ENCODE results near the gene MFN2. TPM values are rescaled to one million over a fixed set of nuclear protein-coding genes. Genes with fewer than 3 reads are reported as not detected.
"Not testable (repeated sequence)": the region's sequence is repeated elsewhere in the genome, so short reads cannot be mapped to it uniquely, and the experiment has no call there.

MFN2 gene
- total RNA-seq, 1 experiment from 2014 or later: 81.5 TPM

DNA sequence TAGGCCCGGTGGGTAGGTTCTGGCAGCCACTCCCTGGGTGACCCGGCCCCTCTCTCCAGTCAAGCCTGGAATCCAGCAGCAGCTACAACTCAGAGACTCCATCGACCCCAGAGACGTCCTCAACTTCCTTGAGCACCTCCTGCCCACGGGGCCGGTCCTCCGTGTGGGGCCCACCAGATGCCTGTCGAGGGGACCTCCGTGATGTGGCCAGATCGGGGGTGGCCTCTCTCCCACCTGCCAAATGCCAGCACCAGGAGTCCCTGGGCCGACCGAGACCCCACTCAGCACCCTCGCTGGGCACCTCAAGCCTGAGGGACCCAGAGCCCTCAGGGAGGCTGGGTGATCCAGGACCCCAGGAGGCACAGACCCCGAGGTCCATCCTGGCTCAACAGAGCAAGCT is 41.8 kb downstream of the MFN2 start:
- no peak for DNase-seq (ENCODE audit: low read depth)

- DNase-seq (ENCODE audit: low read depth): no peak
These were observed 46.3 kb downstream of the MFN2 start for GRCh38 chr1:12026586-12026985.

DNA sequence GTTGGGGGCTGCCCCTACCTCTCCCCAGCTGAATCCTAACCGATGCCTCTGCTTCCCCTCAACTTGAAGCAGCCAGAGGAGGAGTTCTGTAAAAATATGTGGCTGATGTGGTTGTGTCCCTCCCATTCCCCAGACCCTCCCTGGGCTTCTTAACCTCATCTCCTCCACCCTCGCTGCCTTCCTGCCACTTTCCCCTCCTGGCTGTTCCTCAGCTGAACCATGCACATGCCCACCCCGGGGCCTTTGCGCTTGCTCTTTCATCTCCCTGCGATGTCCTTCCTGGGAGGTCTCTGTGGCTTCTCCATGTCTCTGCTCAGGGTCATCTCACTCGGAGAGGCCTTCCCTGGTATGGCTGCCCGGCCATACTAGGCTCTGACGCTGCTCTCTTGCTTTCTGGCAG is 48.0 kb downstream of the MFN2 start:
- DNase-seq (ENCODE audit: low read depth): no peak

GRCh38 chr1:12028957-12029511 is 48.8 kb downstream of the MFN2 start:
- DNase-seq (ENCODE audit: low read depth): no peak

GRCh38 chr1:12029720-12030339 is 49.6 kb downstream of the MFN2 start:
- DNase-seq (ENCODE audit: low read depth): no peak

- DNase-seq (ENCODE audit: low read depth): peak; percentile 32
These were observed 51.1 kb downstream of the MFN2 start for GRCh38 chr1:12031039-12031980.

DNA sequence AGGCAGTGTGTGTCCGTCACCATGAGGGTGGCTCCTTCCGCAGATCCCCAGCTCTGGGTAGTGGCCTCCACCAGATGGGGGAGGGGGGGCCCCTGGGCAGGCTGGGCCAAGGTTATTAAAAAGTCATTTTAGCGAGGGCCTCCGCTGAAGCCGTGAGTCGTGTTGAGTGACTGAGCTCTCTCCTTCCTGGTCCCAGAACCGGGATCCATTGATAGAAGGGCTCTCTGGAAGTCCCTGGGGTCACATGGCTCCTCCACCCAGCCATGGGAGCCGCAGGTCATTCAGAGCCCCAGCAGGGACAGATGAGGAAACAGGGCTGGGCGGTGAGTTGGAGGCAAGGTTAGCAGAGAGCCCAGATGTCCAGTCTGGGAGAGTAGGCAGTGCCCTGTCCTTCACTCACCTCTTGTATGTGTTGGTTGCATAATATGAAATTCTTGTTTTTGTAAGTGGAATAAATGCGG is 51.9 kb downstream of the MFN2 start:
- DNase-seq (ENCODE audit: low read depth): no peak

- DNase-seq (ENCODE audit: low read depth): not testable (repeated sequence)
These were observed 53.2 kb downstream of the MFN2 start for GRCh38 chr1:12033441-12033840.

DNA sequence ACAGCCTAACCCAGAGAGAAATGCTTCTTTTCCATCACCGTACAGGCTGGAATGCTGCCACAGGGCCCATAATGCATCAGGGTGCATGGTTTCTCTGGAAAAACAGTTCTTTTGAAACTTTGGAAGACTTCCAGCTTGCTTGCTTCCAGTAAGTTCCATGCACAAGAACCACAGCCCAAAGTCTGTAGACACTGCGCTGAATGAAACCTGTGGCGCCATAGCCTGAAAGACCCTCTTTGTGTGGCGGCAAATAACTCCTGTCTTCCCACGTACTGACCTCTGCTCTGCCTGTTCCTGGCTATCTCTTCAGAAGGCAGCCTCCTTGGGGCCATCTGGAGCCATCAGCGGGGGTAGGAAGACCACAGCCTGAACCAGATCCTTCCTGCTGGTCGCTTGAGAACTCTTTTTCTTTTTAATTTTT is 54.1 kb downstream of the MFN2 start:
- no peak for DNase-seq (ENCODE audit: low read depth)

DNA sequence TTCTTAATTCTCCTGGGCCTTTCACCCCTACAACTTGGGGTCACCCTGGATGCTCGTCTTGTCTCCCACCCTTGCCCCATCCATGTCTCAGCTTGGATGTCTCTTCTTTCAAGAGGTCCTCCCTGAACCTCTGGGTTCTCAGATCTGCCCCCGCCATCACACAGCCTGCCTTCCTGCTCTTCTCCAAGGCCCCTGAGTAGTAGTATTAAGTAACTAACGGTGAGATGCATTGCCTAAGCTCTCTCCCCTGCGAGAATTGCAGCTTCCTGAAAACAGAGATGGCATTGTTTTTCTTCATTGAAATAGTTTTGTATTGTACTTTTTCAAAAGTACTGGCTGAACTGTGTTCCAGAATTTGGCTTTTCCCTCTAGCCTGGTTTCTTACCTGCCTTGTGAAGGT is 55.1 kb downstream of the MFN2 start:
- no peak for DNase-seq (ENCODE audit: low read depth)

DNA sequence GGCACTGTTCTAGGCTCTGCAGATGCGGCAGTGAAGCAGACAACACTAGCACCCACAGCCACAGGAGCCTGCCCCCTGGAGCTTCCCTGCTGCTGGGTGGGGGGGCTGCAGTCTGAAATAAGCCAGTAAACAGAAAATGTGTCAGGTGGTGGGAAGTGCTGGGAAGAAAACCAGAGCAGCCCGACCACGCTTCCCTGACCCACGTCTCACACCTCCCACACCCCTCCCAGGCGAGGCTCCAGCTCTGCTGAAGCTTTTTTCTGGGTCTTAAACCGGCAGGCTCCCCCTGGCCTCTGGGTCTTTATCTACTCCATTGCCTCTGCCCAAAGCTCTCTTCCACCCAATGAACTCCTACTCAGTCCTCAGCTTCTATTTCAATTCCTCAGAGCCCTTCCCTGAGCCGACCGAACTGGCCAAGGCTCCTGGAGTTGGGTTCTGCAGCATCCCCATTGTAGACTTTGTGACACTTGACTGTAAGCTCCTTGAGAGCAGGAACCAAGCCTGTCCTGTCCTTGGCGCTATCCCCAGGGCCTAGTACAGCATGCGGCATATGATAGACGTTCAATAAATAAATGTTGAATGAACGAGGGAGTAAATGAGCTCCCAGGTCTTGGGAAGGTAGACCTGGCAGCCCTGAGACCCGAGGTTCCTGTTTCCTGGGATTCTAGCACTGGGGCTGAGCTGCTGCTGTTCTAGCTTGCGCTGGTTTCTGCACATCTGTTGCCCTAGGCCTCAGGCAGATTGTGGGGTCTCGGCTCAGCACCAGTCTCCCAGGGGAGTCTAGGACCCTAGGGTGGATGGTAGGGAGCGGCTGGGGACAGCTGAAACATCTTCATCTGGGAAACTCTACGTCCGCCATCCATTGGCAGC is 57.5 kb downstream of the MFN2 start:
- no peak for DNase-seq (ENCODE audit: low read depth)

DNA sequence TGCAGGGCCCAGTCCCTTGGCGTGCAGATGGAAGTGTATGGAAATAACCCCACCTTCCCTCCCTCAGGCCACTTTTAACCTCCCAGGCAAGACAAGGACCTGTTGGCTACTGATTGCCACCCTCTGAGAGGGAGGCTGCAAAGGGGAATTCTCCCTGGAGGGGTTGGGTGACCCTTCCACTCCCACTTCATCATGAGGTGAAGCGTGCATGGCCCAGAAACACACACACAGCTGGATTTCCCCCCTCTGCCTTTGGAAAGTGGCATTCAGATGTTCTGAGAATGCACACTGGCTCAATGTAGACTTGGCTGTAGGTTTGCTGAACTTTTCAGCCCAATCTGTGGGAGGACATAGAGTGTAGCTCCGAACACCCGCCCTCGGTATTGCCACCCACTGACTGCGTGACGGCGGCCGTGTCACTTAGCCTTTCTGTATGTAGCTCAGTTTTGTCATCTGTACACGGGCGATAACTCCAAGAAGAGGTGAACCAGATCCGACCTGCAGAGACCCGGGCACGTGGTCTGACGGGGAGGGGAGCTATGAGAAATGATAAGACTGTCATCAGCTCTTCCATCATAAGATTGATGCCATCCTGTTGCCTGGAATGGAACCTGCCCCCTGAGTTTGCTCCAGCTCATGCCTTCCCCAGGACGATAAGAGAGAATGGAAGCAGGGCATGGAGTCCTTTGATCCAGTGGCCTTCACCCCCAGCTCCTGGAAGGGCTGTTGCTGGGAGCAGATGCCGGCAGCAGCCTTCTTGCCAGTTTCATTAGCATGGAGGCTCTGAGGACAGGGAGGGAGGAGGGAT is 58.3 kb downstream of the MFN2 start:
- no peak for DNase-seq (ENCODE audit: low read depth)

DNA sequence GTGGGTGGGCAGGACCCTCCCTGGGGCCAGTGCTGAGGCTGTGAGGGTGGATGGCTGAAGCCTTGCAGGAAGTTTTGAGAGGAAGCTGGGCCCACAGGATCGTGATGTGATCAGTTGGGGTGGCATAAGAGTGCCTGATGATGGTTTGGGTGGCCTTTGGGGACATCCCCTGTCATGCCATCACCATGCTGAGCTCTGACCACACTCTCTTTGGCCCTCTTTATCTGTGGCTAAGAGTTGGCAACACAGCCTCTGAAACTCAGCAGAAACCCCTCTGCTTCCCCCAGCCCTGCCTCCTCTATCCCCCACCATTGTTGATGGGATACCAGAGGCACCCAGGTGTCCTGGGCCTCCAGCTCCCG is 58.9 kb downstream of the MFN2 start:
- no peak for DNase-seq (ENCODE audit: low read depth)

- DNase-seq (ENCODE audit: low read depth): not testable (repeated sequence)
These were observed 59.7 kb downstream of the MFN2 start for GRCh38 chr1:12039824-12040456.

DNA sequence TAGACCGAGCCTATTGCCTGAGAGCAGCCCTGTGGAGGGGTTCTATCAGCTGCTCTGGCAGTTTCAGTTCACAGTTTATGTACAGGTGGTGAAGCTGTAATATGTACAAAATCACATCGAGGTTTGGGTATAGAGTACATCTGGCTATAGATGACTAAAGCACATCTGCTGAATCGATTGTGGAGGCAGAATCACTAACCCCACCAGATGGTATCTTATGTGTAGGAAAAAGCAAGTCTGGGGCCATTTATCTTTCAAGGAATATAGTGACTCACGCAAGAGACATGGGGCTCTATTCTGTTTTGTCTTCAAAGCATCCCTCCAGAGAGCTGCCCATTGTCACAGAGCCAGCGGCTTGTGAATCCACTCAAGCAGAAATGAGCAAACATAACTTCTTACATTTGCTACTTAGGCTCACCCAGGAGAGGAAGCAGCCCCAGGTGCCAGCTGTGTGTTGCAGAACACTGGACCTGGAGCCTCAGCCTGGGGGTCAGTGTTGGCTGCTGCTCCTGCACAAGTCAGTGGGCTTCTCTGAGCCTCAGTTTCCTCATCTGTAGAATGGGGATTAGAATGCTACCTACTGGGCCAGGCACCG is 60.3 kb downstream of the MFN2 start:
- DNase-seq (ENCODE audit: low read depth): peak; percentile 92

DNA sequence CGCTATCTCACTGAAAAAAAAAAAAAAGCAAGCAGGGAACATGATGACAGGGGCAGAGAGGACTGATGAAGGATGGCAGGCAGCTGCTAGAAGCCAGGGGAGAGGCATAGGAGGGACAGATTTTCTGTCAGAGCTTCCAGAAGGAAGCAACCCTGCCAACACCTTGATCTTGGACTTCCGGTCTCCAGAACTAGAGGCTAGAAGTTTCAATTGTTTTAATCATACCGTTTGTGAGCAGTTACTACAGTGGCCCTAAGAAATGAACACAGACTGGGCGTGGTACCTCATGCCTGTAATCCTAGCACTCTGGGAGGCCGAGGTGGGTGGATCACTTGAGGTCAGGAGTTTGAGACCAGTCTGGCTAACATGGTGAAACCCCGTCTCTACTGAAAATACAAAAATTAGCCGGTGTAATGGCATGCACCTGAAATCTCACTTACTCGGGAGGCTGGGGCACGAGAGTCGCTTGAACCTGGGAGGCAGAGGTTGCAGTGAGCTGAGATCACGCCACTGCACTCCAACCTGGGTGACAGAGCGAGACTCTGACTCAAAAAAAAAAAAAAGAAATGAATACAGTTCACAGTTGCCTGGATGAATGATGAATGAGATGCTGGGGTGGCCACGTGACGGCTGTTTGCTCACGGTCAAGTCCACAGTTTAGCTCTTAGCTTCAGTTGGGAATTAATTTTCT is 64.1 kb downstream of the MFN2 start:
- peak; percentile 34 for DNase-seq (ENCODE audit: low read depth)

- DNase-seq (ENCODE audit: low read depth): no peak
These were observed 66.5 kb downstream of the MFN2 start for GRCh38 chr1:12046749-12047119.

DNA sequence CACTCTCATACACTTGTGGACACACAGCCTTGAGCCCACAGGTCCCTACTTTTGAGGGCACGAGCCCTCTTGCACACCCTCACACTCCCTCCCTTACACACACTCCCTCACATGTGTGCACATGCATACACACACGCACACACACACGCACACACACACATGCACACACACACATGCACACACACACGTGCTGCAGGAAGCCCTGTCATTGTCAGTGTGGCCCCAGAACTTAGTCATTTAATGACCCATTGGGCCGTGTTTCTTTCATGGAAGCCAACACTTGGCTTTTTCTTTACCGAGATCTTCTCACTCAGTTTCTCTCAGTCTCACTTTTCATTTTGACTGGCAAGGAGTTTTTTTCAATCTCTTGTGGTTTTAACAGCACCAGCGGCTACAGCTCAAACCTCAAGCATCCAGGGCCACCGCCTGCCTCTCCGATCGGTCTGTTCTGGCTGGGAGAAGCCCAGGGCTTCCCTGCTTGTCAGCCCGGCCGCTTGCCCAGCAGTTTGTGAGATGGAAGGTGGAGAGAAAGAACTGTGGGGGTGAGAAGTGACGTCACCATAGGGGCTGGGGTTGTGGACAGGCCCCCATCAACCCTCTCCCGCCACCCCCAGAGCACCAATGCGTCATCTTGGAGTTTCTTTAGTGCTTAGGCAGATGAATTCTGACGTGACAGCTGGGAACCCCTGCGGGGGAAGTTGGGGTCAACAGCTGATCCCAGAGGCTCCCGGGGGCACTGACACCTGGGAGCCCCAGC is 67.1 kb downstream of the MFN2 start:
- peak; percentile 79 for DNase-seq (ENCODE audit: low read depth)

DNA sequence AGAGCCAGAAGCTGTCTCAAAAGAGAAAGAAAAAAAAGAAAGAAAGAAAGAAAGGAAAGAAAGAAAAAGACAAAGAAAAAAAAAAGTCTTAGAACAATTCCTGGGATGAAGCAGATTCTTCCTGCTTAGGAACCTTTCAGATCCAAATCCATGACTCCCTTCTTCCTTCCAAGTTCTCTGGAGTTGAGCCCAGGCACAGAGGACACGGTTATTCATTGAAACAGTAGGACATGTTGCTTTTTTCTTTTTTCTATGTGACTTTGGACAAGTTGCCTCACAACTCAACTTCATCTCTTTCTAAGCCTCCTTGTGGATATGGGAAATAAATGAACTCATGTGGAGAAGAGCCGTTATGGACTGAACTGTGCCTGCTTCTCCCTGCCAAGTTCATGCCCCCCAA is 68.1 kb downstream of the MFN2 start:
- no peak for DNase-seq (ENCODE audit: low read depth)

All from M059J (cell line).